NCI-H1048 (cell line): Measurements from ENCODE around the gene SYNPO2L.
"Not testable (repeated sequence)": the region's sequence is repeated elsewhere in the genome, so short reads cannot be mapped to it uniquely, and the experiment has no call there.

Experiments used
- DNase-seq: peaks from one replicate; lab custom pipeline; 2025; lab: John Stamatoyannopoulos, UW

The SYNPO2L gene

DNA sequence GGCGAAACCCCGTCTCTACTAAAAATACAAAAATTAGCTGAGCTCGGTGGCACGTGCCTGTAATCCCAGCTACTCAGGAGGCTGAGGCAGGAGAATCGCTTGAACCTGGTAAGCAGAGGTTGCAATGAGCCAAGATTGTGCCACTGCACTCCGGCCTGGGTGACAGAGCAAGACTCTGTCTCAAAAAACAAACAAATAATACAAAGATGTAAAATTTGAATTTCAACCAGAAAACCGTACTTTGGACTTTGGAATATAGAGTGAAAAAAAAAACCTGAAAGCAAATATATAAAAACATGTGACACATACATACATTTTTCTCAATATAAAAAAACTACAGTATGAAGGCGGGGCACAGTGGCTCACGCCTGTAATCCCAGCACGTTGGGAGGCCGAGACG, 34.9 kb downstream of the SYNPO2L start:
- DNase-seq = not testable (repeated sequence)

GRCh38 chr10:73617143-73617542, 38.7 kb downstream of the SYNPO2L start:
- DNase-seq = not testable (repeated sequence)

GRCh38 chr10:73614720-73615119, 41.1 kb downstream of the SYNPO2L start:
- DNase-seq = no peak

DNA sequence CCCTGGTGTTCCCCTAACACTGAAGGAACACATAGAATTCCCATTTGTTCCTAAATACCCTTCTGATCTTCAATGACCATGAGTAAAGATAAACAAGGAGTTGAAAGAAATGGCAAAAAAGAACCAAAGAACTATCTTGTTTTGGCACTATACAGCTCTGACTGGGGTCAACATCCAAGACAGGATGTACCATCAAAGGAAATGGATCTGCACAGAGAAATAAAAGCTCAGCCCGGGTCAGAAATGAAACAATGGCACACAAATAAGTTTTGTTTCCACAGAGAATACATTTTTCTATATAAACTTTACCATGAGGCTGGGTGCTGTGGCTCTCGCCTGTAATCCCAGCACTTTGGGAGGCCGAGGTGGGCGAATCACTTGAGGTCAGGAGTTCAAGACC, 46.7 kb downstream of the SYNPO2L start:
- no peak for DNase-seq

DNA sequence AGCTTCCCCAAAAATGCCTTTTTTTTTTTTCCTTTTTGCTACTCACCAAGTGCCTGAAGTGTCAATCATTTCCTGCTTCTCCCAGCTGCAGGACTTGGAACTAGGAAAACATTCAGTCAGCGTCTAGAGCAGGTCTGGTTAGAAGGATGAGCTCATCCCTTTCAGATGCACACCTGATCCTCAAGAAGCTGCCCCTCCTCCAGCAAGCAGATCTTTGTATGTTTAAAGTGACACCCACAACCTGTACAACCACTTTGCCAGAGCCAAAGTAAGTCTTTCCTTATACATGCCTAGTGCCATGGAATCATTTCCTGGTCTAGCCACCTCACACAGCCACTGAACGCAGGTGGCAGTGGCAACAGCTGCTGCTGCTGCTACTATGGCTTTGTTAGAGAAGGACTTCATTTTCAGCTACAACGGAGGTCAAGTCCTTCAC, 54.3 kb downstream of the SYNPO2L start:
- DNase-seq = no peak

- DNase-seq = no peak
Measured at GRCh38 chr10:73597346-73597745, 58.5 kb downstream of the SYNPO2L start.
